HepG2 (cell line): ENCODE results near the gene SLC16A1. TPM values are rescaled to one million over a fixed set of nuclear protein-coding genes. Genes with fewer than 3 reads are reported as not detected.

ENCODE experiments used
- CCDC6 ChIP-seq: sonication (generic); formaldehyde crosslinking; IDR thresholded peaks from 2 replicates; pipeline ENCODE4 v1.8.1; 2022; ENCODE audit warnings: mild to moderate bottlenecking, missing genetic modification reagents, moderate library complexity
- DNMT3B ChIP-seq: conservative IDR thresholded peaks from 2 replicates; pipeline ENCODE4 v1.6.1; 2016; ENCODE audit warnings: missing biosample characterization, control low read depth
- E2F5 ChIP-seq: sonication (generic); formaldehyde crosslinking; conservative IDR thresholded peaks from 2 replicates; pipeline ENCODE4 v1.4.0; 2020; ENCODE audit warnings: missing genetic modification reagents
- GLMP ChIP-seq: sonication (generic); formaldehyde crosslinking; IDR thresholded peaks from 2 replicates; pipeline ENCODE4 v1.9.0; 2021; ENCODE audit warnings: missing genetic modification reagents, mild to moderate bottlenecking, borderline replicate concordance
- HHEX ChIP-seq: IDR thresholded peaks from 2 replicates; pipeline ENCODE4 v1.6.1; 2016; ENCODE audit warnings: control low read depth
- NR2F2 ChIP-seq: IDR thresholded peaks from 2 replicates; pipeline ENCODE4 v1.6.1; 2012; ENCODE audit warnings: low read depth, inconsistent platforms, borderline replicate concordance
- SOX6 ChIP-seq, 2 experiments: fragments of 450-650 bp in 1 of 2; sonication (generic) in 1 of 2; formaldehyde crosslinking in 1 of 2; IDR thresholded peaks; 2 replicates each; pipeline versions ENCODE4 v1.4.0 to v1.6.1; 2017 to 2020; ENCODE audit warnings: antibody characterized with exemption in 1 of 2, mild to moderate bottlenecking in 1 of 2, missing genetic modification reagents in 1 of 2
- TBX2 ChIP-seq: sonication (generic); formaldehyde crosslinking; IDR thresholded peaks from 2 replicates; pipeline ENCODE4 v1.5.0; 2020; ENCODE audit warnings: missing genetic modification reagents, mild to moderate bottlenecking, borderline replicate concordance
- ZBTB40 ChIP-seq, 2 experiments: fragments of 450-650 bp in 1 of 2; sonication (generic) in 1 of 2; formaldehyde crosslinking in 1 of 2; IDR thresholded peaks; 2 replicates each; pipeline versions ENCODE4 v1.6.1 to v1.8.0; 2016 to 2022; ENCODE audit warnings: antibody characterized with exemption in 1 of 2, mild to moderate bottlenecking in 1 of 2, missing genetic modification reagents in 1 of 2
- ZNF761 ChIP-seq: sonication (generic); formaldehyde crosslinking; conservative IDR thresholded peaks from 2 replicates; pipeline ENCODE4 v1.4.0; 2020; ENCODE audit warnings: mild to moderate bottlenecking, missing genetic modification reagents
- ZNF878 ChIP-seq: sonication (generic); formaldehyde crosslinking; IDR thresholded peaks from 2 replicates; pipeline ENCODE4 v1.8.1; 2023; ENCODE audit warnings: mild to moderate bottlenecking, missing genetic modification reagents, moderate library complexity
- ZSCAN25 ChIP-seq: sonication (generic); formaldehyde crosslinking; IDR thresholded peaks from 2 replicates; pipeline ENCODE4 v1.8.0; 2022; ENCODE audit warnings: mild to moderate bottlenecking, missing genetic modification reagents
- polyA plus RNA-seq, 8 experiments: library from polyadenylated mRNA; depleted of rRNA in 3 of 8; stranded (reverse) in 7 of 8; unstranded in 1 of 8; fragments of >200 nt; fragmentation: Illumina TruSeq in 4 of 8; extraction: Trizol in 4 of 8; gene quantifications; 2 replicates each; pipeline versions ENCODE4 v1.2.1 to v1.2.3, GENCODE V29; 2011 to 2016; ENCODE audit warnings: low read depth in 4 of 8, missing spikeins in 1 of 8, mixed read lengths in 1 of 8; ENCODE audit not compliant: insufficient read depth in 1 of 8
- total RNA-seq, 5 experiments: library from RNA; depleted of rRNA; stranded (reverse); fragments of >200 nt; fragmentation: Illumina TruSeq; extraction: Trizol; gene quantifications; 2 replicates each; pipeline ENCODE4 v1.2.3, GENCODE V29; 2016; ENCODE audit warnings: low read depth in 1 of 5
- TF ChIP-seq, protein P1 (sequence below): sonication (generic); formaldehyde crosslinking; IDR thresholded peaks from 2 replicates; pipeline ENCODE4 v1.5.1; 2020; ENCODE audit warnings: missing genetic modification reagents, mild to moderate bottlenecking, borderline replicate concordance
- TF ChIP-seq, protein P2 (sequence below): sonication (generic); formaldehyde crosslinking; conservative IDR thresholded peaks from 2 replicates; pipeline ENCODE4 v1.8.0; 2022; ENCODE audit warnings: missing genetic modification reagents

The SLC16A1 gene
- total and polyA plus RNA-seq, 2 of the 13 experiments (the other 11 are each of a cell fraction or from before 2014, with no cell fraction given): 106 to 142 TPM

- TF ChIP-seq NR2F2: no peak
- TF ChIP-seq CCDC6 (CRISPR knock-in tag): peak; percentile 84
- TF ChIP-seq SOX6 (IDR thresholded peaks at IDR 0.05): no peak
- peak; percentile 83; the same call in 1 of the 2 replicates for TF ChIP-seq SOX6 (CRISPR knock-in tag; IDR thresholded peaks at IDR 0.05)
- TF ChIP-seq HHEX (CRISPR knock-in tag): no peak
- TF ChIP-seq DNMT3B: no peak; the same call in 1 of the 2 replicates
- TF ChIP-seq ZSCAN25 (CRISPR knock-in tag): peak; percentile 91
- TF ChIP-seq, protein P1, sequence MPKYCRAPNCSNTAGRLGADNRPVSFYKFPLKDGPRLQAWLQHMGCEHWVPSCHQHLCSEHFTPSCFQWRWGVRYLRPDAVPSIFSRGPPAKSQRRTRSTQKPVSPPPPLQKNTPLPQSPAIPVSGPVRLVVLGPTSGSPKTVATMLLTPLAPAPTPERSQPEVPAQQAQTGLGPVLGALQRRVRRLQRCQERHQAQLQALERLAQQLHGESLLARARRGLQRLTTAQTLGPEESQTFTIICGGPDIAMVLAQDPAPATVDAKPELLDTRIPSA (CRISPR knock-in tag): no peak; the same call in 1 of the 2 replicates
- TF ChIP-seq ZNF761: peak; percentile 80
- TF ChIP-seq ZNF878 (CRISPR knock-in tag): peak; percentile 44; the same call in 1 of the 2 replicates
- TF ChIP-seq TBX2 (CRISPR knock-in tag): peak; percentile 71
- no peak for TF ChIP-seq GLMP (CRISPR knock-in tag)
- TF ChIP-seq, protein P2, sequence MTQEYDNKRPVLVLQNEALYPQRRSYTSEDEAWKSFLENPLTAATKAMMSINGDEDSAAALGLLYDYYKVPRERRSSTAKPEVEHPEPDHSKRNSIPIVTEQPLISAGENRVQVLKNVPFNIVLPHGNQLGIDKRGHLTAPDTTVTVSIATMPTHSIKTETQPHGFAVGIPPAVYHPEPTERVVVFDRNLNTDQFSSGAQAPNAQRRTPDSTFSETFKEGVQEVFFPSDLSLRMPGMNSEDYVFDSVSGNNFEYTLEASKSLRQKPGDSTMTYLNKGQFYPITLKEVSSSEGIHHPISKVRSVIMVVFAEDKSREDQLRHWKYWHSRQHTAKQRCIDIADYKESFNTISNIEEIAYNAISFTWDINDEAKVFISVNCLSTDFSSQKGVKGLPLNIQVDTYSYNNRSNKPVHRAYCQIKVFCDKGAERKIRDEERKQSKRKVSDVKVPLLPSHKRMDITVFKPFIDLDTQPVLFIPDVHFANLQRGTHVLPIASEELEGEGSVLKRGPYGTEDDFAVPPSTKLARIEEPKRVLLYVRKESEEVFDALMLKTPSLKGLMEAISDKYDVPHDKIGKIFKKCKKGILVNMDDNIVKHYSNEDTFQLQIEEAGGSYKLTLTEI (CRISPR knock-in tag): no peak
- TF ChIP-seq ZBTB40 (IDR thresholded peaks at IDR 0.05): no peak
- TF ChIP-seq ZBTB40 (CRISPR knock-in tag; IDR thresholded peaks at IDR 0.05): peak; percentile 83
- peak; percentile 81; the same call in 1 of the 2 replicates for TF ChIP-seq E2F5
Measured at GRCh38 chr1:112955773-112956543, at the start of gene SLC16A1 (continued).
